ENCODE results near the gene RUNX2.

Gene RUNX2

DNA sequence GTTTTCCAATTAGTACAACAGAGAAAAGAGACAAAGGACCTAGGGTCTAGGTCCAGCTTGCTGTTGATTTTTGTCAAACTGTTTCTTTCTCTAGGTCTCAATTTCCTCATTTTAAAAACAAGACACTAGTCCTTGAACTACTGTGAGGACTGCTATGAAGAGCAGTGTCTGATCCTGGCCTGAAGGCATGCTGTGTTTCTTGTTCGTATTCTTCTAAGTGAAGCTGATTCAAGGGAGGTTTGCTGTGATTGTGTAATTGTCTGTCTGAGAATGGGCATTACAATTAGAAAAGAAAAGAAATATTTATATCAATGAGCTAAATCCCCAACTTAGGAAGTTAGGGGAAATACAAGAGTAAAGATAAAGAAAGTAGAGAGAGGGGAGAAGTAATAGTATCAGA, 277.8 kb downstream of the RUNX2 start:
- H3K9me3 ChIP-seq (ENCODE audit: control insufficient read depth, low read length), result no peaks in the 10 kb centered on the region
- no peak overlapping the region for H3K27ac ChIP-seq (ENCODE audit: insufficient read depth, low read length, poor library complexity, severe bottlenecking)
- H3K36me3 ChIP-seq (ENCODE audit: control insufficient read depth, insufficient read depth, low read length), result no peaks in the 10 kb centered on the region
- no peak for DNase-seq
- no peak overlapping the region for H3K4me3 ChIP-seq (ENCODE audit: insufficient read depth, low read depth, low read length, poor library complexity, severe bottlenecking)
- no peaks in the 10 kb centered on the region for H3K27me3 ChIP-seq (replicated peaks; ENCODE audit: control insufficient read depth, insufficient read depth, low read length, poor library complexity, severe bottlenecking)
- no peaks in the 10 kb centered on the region for H3K4me1 ChIP-seq (ENCODE audit: control insufficient read depth, insufficient read depth, low read length, poor library complexity, severe bottlenecking)

DNA sequence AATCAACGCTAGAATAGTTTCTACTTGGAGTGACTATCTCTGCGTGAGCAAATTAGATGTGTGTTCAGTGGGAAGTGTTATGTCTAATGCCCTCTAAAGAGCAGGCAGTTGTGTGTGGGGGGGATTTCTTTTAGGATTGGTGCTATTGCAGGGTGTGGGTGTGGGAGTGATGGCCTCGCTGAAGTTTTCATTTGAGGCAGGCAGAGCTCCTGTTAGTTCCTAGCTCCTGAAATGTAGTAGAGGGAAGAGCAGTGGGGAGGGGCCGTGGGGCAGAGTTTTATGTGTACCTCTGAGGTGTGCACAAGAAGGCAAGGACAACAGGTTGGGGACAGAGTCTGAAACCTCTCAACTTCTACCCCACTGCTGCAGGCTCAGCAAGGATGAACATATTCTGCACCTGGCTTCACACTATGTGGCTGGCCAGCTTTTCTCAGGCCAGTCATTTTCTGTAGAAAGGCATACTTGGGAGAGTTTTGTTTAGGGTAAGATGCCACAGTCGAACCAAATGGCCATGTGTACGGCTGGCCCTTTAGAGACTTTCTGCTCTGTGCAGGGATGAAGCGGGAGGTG, 278.8 kb downstream of the RUNX2 start:
- Histone ChIP-seq H3K4me3 (ENCODE audit: insufficient read depth, low read depth, low read length, poor library complexity, severe bottlenecking) (no peak overlapping the region), H3K27ac (ENCODE audit: insufficient read depth, low read length, poor library complexity, severe bottlenecking) (no peak overlapping the region), H3K27me3 (replicated peaks; ENCODE audit: control insufficient read depth, insufficient read depth, low read length, poor library complexity, severe bottlenecking) (no peaks in the 10 kb centered on the region), H3K9me3 (ENCODE audit: control insufficient read depth, low read length) (no peaks in the 10 kb centered on the region), H3K4me1 (ENCODE audit: control insufficient read depth, insufficient read depth, low read length, poor library complexity, severe bottlenecking) (no peaks in the 10 kb centered on the region), H3K36me3 (ENCODE audit: control insufficient read depth, insufficient read depth, low read length) (no peaks in the 10 kb centered on the region)
- DNase-seq, result no peak

DNA sequence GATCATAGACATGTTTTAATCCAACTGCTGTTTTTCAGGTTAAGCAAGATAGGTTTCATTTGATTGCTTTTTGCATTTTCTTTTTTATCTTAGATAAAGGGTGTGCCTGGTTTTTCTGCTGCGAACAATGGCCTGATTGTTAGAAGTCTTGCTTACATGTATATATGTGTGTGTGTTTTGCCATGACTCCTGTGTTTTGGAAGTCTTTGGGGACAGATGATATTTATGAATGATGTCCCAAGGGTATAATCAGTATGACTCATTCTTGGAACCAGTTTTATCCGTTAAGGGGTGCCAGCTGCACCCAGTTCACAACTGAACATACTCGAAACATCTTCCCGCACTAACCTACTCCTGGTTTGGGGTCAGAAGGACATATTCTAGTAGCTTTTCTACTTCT, 279.7 kb downstream of the RUNX2 start:
- no peaks in the 10 kb centered on the region for H3K4me1 ChIP-seq (ENCODE audit: control insufficient read depth, insufficient read depth, low read length, poor library complexity, severe bottlenecking)
- H3K27me3 ChIP-seq (replicated peaks; ENCODE audit: control insufficient read depth, insufficient read depth, low read length, poor library complexity, severe bottlenecking), result no peaks in the 10 kb centered on the region
- H3K36me3 ChIP-seq (ENCODE audit: control insufficient read depth, insufficient read depth, low read length), result no peaks in the 10 kb centered on the region
- no peak overlapping the region for H3K4me3 ChIP-seq (ENCODE audit: insufficient read depth, low read depth, low read length, poor library complexity, severe bottlenecking)
- no peaks in the 10 kb centered on the region for H3K9me3 ChIP-seq (ENCODE audit: control insufficient read depth, low read length)
- no peak overlapping the region for H3K27ac ChIP-seq (ENCODE audit: insufficient read depth, low read length, poor library complexity, severe bottlenecking)
- no peak for DNase-seq

DNA sequence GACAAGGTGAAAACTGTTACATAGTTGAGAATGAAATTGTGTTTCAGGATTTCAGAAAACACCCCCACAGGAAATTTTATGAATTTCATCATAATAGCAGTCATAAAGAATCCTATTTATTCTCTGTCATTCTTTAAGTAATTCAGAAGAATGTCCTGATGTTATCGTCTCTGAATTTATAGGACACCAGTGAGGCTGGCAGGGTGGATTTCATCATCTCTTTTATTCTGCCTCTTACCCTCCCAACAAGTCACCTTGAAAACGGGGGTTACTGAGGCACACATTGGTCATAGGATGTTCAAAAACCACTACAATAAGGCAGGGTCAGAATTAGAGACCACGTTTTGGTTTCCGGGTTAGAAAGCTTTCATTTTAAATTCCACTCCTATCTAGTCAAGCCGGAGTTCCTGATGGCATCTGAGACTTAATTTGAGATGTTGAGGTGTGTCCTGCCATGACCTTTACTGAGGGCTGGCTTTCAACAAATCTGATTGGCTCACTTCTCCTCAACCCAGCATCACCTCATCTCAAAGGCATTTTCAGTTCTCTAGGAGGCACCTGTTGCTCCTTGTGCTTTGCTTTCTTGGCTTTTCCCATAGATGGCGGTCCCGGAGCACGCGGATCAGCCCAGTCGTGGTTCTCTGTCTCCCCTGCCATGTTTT, 280.3 kb downstream of the RUNX2 start:
- Histone ChIP-seq H3K4me1 (ENCODE audit: control insufficient read depth, insufficient read depth, low read length, poor library complexity, severe bottlenecking) (no peaks in the 10 kb centered on the region), H3K4me3 (ENCODE audit: insufficient read depth, low read depth, low read length, poor library complexity, severe bottlenecking) (no peak overlapping the region), H3K27me3 (replicated peaks; ENCODE audit: control insufficient read depth, insufficient read depth, low read length, poor library complexity, severe bottlenecking) (no peaks in the 10 kb centered on the region), H3K36me3 (ENCODE audit: control insufficient read depth, insufficient read depth, low read length) (no peaks in the 10 kb centered on the region), H3K27ac (ENCODE audit: insufficient read depth, low read length, poor library complexity, severe bottlenecking) (no peak overlapping the region), H3K9me3 (ENCODE audit: control insufficient read depth, low read length) (no peaks in the 10 kb centered on the region)
- DNase-seq, result no peak

DNA sequence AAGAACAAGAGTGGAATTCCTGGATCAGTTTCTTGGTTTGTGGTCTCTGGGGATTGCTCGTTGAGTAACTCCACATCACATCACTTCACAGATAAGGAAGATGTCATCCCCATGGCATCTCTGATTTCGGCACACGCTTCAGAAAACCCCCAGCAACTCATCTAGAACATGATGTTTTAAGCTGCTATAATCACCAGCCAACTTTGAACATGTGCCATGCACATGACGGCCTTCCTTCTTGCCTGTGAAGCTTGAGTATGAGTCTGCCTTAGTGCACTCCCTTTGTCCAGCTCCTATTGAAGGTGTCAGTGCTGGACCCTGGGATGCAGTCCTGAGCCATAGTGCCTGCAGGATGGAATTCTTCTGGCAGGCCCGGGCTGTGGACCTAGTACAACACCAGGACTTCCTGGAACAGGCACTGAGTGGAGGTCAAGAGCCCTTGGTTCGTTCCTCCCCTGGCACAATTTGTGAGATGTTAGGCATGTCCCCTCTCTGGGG, 281.1 kb downstream of the RUNX2 start:
- Histone ChIP-seq H3K27ac (ENCODE audit: insufficient read depth, low read length, poor library complexity, severe bottlenecking) (no peak overlapping the region), H3K9me3 (ENCODE audit: control insufficient read depth, low read length) (no peaks in the 10 kb centered on the region), H3K27me3 (replicated peaks; ENCODE audit: control insufficient read depth, insufficient read depth, low read length, poor library complexity, severe bottlenecking) (no peaks in the 10 kb centered on the region), H3K36me3 (ENCODE audit: control insufficient read depth, insufficient read depth, low read length) (no peaks in the 10 kb centered on the region), H3K4me1 (ENCODE audit: control insufficient read depth, insufficient read depth, low read length, poor library complexity, severe bottlenecking) (no peaks in the 10 kb centered on the region), H3K4me3 (ENCODE audit: insufficient read depth, low read depth, low read length, poor library complexity, severe bottlenecking) (no peak overlapping the region)
- DNase-seq, result no peak

DNA sequence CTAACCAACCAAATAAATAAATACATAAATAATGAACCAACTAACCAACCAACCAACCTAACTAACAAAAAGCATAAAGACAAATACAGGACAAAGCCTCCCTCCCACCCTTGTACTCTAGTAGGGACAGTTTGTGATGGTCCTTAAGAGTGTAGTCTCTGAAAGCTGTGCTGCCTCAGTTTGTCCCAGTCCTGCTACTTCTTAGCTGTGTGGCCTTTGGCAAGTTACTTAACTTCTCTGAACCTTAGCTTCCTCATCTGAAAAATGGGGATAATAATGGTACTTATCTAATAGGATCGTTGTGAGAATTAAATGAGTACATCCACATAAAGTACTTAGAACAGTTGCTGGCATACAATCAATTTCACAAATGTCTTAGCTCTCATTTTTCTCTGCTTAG, 282.2 kb downstream of the RUNX2 start:
- H3K27me3 ChIP-seq (replicated peaks; ENCODE audit: control insufficient read depth, insufficient read depth, low read length, poor library complexity, severe bottlenecking), result no peaks in the 10 kb centered on the region
- H3K9me3 ChIP-seq (ENCODE audit: control insufficient read depth, low read length), result no peaks in the 10 kb centered on the region
- H3K4me1 ChIP-seq (ENCODE audit: control insufficient read depth, insufficient read depth, low read length, poor library complexity, severe bottlenecking), result no peaks in the 10 kb centered on the region
- H3K27ac ChIP-seq (ENCODE audit: insufficient read depth, low read length, poor library complexity, severe bottlenecking), result no peak overlapping the region
- no peak for DNase-seq
- no peak overlapping the region for H3K4me3 ChIP-seq (ENCODE audit: insufficient read depth, low read depth, low read length, poor library complexity, severe bottlenecking)
- H3K36me3 ChIP-seq (ENCODE audit: control insufficient read depth, insufficient read depth, low read length), result no peaks in the 10 kb centered on the region

DNA sequence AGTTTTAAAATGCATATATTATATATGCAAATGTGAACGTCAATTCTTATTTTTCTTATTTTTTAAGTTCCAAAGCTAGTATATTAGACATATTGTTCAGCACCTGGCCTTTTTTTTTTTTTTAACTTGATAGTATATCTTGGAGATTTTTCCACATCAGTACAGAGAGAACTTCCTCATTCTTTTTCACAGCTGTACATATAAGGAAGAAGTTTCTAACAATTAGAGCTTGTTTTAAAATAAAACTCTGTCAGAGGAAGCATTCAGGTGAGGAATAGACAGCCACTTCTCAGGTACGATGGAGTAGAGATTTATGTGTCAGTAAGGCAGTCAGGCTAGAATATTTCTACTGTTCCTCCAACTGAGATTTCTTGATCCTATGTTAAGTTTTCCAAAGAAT, 282.7 kb downstream of the RUNX2 start:
- no peaks in the 10 kb centered on the region for H3K36me3 ChIP-seq (ENCODE audit: control insufficient read depth, insufficient read depth, low read length)
- no peak overlapping the region for H3K27ac ChIP-seq (ENCODE audit: insufficient read depth, low read length, poor library complexity, severe bottlenecking)
- no peak for DNase-seq

DNA sequence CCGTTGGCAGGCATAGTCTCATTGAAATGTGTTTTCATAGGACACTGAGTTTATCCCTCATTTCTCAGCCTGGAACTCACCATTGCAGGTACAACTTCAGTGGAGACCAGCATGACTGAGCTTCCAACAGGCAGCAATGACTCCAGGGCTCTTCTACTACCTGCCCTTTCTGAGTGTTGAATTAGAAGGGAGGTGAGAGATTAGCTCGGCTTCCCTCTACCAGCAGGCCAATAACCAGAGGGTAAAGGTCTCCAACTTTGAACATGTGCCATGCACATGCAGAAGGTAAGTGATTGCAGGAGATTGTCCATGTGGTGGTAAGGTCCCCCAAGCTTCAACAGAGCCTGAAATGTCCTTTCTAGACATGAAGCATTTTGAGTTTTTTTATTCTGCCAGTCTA, 283.4 kb downstream of the RUNX2 start:
- H3K27me3 ChIP-seq (replicated peaks; ENCODE audit: control insufficient read depth, insufficient read depth, low read length, poor library complexity, severe bottlenecking), result no peaks in the 10 kb centered on the region
- DNase-seq, result no peak
- H3K36me3 ChIP-seq (ENCODE audit: control insufficient read depth, insufficient read depth, low read length), result no peaks in the 10 kb centered on the region
- no peak overlapping the region for H3K27ac ChIP-seq (ENCODE audit: insufficient read depth, low read length, poor library complexity, severe bottlenecking)
- H3K4me3 ChIP-seq (ENCODE audit: insufficient read depth, low read depth, low read length, poor library complexity, severe bottlenecking), result no peak overlapping the region
- H3K4me1 ChIP-seq (ENCODE audit: control insufficient read depth, insufficient read depth, low read length, poor library complexity, severe bottlenecking), result no peaks in the 10 kb centered on the region
- H3K9me3 ChIP-seq (ENCODE audit: control insufficient read depth, low read length), result no peaks in the 10 kb centered on the region

More for the DNA sequence above, 282.7 kb downstream of the RUNX2 start:
- no peaks in the 10 kb centered on the region for H3K27me3 ChIP-seq (replicated peaks; ENCODE audit: control insufficient read depth, insufficient read depth, low read length, poor library complexity, severe bottlenecking)
- H3K9me3 ChIP-seq (ENCODE audit: control insufficient read depth, low read length), result no peaks in the 10 kb centered on the region
- no peak overlapping the region for H3K4me3 ChIP-seq (ENCODE audit: insufficient read depth, low read depth, low read length, poor library complexity, severe bottlenecking)
- H3K4me1 ChIP-seq (ENCODE audit: control insufficient read depth, insufficient read depth, low read length, poor library complexity, severe bottlenecking), result no peaks in the 10 kb centered on the region

DNA sequence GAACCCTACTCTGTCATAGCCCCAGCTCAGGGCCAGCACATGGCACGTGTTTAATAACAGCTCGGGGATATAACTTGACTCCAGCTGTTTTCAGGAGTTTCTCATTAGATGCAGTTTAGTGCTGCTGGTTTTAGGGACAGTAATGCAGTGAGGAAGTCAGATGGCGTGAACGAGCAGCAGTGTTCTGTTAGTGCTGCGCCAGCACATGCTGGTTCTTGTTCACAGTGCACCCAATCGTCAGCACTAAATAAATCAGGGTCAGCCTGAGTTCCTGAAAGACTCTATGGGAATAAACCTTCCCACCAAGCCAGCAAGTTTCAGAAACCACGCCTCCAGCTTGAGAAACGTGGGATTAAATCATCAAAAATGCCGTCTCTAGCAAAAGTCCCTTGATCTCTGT, 285.5 kb downstream of the RUNX2 start:
- DNase-seq, result no peak
- Histone ChIP-seq H3K27me3 (replicated peaks; ENCODE audit: control insufficient read depth, insufficient read depth, low read length, poor library complexity, severe bottlenecking) (no peaks in the 10 kb centered on the region), H3K27ac (ENCODE audit: insufficient read depth, low read length, poor library complexity, severe bottlenecking) (no peak overlapping the region), H3K36me3 (ENCODE audit: control insufficient read depth, insufficient read depth, low read length) (no peaks in the 10 kb centered on the region), H3K9me3 (ENCODE audit: control insufficient read depth, low read length) (no peaks in the 10 kb centered on the region), H3K4me1 (ENCODE audit: control insufficient read depth, insufficient read depth, low read length, poor library complexity, severe bottlenecking) (no peaks in the 10 kb centered on the region), H3K4me3 (ENCODE audit: insufficient read depth, low read depth, low read length, poor library complexity, severe bottlenecking) (no peak overlapping the region)

DNA sequence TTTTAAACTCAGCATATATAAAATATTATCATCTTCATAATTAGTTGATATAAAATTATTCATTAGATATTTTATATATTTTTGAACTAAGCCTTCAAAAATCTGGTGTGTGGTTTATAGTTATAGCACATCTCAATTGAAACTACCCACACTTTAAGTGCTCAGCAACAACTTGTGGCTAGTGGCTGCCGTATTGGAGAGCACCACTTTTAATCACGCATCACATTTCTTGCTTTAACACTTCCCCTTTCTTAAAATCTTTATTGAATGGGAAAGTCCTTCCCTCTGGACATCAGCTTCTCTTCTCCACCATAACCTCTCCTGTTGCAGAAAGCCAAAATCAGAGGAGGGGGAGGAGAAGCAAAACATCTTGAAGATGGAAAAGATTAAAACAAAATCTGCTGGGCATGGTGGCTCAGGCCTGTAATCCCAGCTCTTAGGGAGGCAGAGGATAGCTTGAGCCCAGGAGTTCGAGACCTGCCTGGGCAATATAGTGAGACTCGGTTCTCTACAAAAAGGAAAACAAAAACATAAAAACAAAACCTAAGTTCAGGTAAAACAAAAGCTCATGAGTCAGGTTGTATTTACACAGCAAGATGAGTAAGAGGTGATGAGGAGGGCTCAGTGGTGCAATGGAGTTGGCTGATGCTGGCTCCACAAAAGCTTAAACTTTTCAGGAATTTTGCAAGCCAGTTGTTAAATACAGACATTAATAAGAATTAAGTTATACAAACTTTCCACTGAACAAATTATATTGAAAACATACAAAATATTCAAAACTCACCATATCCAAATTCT, 286.6 kb downstream of the RUNX2 start:
- H3K27me3 ChIP-seq (replicated peaks; ENCODE audit: control insufficient read depth, insufficient read depth, low read length, poor library complexity, severe bottlenecking), result no peaks in the 10 kb centered on the region
- no peak for DNase-seq
- H3K36me3 ChIP-seq (ENCODE audit: control insufficient read depth, insufficient read depth, low read length), result no peaks in the 10 kb centered on the region
- no peak overlapping the region for H3K27ac ChIP-seq (ENCODE audit: insufficient read depth, low read length, poor library complexity, severe bottlenecking)
- H3K9me3 ChIP-seq (ENCODE audit: control insufficient read depth, low read length), result no peaks in the 10 kb centered on the region
- H3K4me3 ChIP-seq (ENCODE audit: insufficient read depth, low read depth, low read length, poor library complexity, severe bottlenecking), result no peak overlapping the region
- no peaks in the 10 kb centered on the region for H3K4me1 ChIP-seq (ENCODE audit: control insufficient read depth, insufficient read depth, low read length, poor library complexity, severe bottlenecking)
